ENCODE data around the gene HIPK4. TPM values are rescaled to one million over a fixed set of nuclear protein-coding genes. Genes with fewer than 3 reads are reported as not detected.

The HIPK4 gene
- total and polyA plus RNA-seq, 2 of the 8 experiments (the other 6 are each of a cell fraction or from before 2014, with no cell fraction given), result 0.15 to 0.57 TPM

DNA sequence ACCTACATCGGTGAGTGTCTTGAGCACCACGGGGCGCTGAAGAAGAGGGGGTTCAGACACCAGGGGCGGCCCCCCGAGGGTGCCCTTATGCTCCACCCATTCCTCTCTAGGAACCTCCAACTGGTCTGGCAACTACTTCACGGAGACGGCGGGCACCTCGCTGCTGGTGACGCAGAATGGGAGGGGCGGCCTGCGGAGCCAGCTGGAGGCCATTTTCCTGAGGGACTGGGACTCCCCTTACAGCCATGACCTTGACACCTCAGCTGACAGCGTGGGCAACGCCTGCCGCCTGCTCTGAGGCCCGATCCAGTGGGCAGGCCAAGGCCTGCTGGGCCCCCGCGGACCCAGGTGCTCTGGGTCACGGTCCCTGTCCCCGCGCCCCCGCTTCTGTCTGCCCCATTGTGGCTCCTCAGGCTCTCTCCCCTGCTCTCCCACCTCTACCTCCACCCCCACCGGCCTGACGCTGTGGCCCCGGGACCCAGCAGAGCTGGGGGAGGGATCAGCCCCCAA lies 12.1 kb downstream of the HIPK4 start (continued):
- TF ChIP-seq, protein P1, sequence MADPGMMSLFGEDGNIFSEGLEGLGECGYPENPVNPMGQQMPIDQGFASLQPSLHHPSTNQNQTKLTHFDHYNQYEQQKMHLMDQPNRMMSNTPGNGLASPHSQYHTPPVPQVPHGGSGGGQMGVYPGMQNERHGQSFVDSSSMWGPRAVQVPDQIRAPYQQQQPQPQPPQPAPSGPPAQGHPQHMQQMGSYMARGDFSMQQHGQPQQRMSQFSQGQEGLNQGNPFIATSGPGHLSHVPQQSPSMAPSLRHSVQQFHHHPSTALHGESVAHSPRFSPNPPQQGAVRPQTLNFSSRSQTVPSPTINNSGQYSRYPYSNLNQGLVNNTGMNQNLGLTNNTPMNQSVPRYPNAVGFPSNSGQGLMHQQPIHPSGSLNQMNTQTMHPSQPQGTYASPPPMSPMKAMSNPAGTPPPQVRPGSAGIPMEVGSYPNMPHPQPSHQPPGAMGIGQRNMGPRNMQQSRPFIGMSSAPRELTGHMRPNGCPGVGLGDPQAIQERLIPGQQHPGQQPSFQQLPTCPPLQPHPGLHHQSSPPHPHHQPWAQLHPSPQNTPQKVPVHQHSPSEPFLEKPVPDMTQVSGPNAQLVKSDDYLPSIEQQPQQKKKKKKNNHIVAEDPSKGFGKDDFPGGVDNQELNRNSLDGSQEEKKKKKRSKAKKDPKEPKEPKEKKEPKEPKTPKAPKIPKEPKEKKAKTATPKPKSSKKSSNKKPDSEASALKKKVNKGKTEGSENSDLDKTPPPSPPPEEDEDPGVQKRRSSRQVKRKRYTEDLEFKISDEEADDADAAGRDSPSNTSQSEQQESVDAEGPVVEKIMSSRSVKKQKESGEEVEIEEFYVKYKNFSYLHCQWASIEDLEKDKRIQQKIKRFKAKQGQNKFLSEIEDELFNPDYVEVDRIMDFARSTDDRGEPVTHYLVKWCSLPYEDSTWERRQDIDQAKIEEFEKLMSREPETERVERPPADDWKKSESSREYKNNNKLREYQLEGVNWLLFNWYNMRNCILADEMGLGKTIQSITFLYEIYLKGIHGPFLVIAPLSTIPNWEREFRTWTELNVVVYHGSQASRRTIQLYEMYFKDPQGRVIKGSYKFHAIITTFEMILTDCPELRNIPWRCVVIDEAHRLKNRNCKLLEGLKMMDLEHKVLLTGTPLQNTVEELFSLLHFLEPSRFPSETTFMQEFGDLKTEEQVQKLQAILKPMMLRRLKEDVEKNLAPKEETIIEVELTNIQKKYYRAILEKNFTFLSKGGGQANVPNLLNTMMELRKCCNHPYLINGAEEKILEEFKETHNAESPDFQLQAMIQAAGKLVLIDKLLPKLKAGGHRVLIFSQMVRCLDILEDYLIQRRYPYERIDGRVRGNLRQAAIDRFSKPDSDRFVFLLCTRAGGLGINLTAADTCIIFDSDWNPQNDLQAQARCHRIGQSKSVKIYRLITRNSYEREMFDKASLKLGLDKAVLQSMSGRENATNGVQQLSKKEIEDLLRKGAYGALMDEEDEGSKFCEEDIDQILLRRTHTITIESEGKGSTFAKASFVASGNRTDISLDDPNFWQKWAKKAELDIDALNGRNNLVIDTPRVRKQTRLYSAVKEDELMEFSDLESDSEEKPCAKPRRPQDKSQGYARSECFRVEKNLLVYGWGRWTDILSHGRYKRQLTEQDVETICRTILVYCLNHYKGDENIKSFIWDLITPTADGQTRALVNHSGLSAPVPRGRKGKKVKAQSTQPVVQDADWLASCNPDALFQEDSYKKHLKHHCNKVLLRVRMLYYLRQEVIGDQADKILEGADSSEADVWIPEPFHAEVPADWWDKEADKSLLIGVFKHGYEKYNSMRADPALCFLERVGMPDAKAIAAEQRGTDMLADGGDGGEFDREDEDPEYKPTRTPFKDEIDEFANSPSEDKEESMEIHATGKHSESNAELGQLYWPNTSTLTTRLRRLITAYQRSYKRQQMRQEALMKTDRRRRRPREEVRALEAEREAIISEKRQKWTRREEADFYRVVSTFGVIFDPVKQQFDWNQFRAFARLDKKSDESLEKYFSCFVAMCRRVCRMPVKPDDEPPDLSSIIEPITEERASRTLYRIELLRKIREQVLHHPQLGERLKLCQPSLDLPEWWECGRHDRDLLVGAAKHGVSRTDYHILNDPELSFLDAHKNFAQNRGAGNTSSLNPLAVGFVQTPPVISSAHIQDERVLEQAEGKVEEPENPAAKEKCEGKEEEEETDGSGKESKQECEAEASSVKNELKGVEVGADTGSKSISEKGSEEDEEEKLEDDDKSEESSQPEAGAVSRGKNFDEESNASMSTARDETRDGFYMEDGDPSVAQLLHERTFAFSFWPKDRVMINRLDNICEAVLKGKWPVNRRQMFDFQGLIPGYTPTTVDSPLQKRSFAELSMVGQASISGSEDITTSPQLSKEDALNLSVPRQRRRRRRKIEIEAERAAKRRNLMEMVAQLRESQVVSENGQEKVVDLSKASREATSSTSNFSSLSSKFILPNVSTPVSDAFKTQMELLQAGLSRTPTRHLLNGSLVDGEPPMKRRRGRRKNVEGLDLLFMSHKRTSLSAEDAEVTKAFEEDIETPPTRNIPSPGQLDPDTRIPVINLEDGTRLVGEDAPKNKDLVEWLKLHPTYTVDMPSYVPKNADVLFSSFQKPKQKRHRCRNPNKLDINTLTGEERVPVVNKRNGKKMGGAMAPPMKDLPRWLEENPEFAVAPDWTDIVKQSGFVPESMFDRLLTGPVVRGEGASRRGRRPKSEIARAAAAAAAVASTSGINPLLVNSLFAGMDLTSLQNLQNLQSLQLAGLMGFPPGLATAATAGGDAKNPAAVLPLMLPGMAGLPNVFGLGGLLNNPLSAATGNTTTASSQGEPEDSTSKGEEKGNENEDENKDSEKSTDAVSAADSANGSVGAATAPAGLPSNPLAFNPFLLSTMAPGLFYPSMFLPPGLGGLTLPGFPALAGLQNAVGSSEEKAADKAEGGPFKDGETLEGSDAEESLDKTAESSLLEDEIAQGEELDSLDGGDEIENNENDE (IDR thresholded peaks at IDR 0.05; ENCODE audit: insufficient replicate concordance, low read length), result no peak
- TF ChIP-seq CREB1 (IDR thresholded peaks at IDR 0.05) (no peak), RXRA (IDR thresholded peaks at IDR 0.05; ENCODE audit: insufficient read depth, low read depth, low read length) (no peak), TEAD4 (IDR thresholded peaks at IDR 0.05; ENCODE audit: low read depth, low read length) (no peak)

Data from H1 (cell line).